Measurements from ENCODE around the gene IBA57. TPM values are rescaled to one million over a fixed set of nuclear protein-coding genes. Genes with fewer than 3 reads are reported as not detected.
A peak's percentile ranks its signal among the peaks of the same experiment; 100 is the strongest.
"Not testable (repeated sequence)": the region's sequence is repeated elsewhere in the genome, so short reads cannot be mapped to it uniquely, and the experiment has no call there.

Gene IBA57
- total and polyA plus RNA-seq, 4 experiments from 2014 or later: 1.3 to 12.0 (median 6.9) TPM

- Histone ChIP-seq H3K4me1 (ENCODE audit: insufficient read depth, low read length) (peaks cover 12% of the 10 kb centered on the region), H3K27ac (ENCODE audit: low read depth, low read length) (no peak overlapping the region), H3K27me3 (ENCODE audit: insufficient read depth, low read length) (no peaks in the 10 kb centered on the region), H3K9me3 (ENCODE audit: control insufficient read depth in 1 of 2, low read length in 2 of 2) (no peaks in the 10 kb centered on the region), H3K36me3 (ENCODE audit: insufficient read depth, low read length) (peaks cover 3% of the 10 kb centered on the region), H3K4me3 (ENCODE audit: low read length in 2 of 2) (no peak overlapping the region)
- POLR2A ChIA-PET (ENCODE audit: partially characterized antibody): no interaction called here
- intact Hi-C loops (cut with micrococcal nuclease): no loop called here
- no peaks in the 10 kb centered on the region for H3K27me3 Mint-ChIP-seq
- peak overlapping the region in 2 of 7 donors; percentile 81 to 96 for H3K27ac Mint-ChIP-seq
- CTCF ChIA-PET (ENCODE audit: partially characterized antibody): interaction anchor here (0.8 to 1.5 kb wide), 2 partner anchors 40 to 287 kb away, joined by 4 read pairs; no protein-coding TSS in a partner anchor
- peaks cover 3 to 9% of the 10 kb centered on the region in 2 donors for H3K36me3 Mint-ChIP-seq
- H3K4me3 Mint-ChIP-seq: no peak overlapping the region
- peaks cover 0 to 2% (median 0%) of the 10 kb centered on the region in 8 donors for H3K9me3 Mint-ChIP-seq
- H3K4me1 Mint-ChIP-seq: peaks cover 21 to 42% (median 31%) of the 10 kb centered on the region in 4 donors
- no peak for DNase-seq
Measured at GRCh38 chr1:228171221-228171891, 5.8 kb downstream of the IBA57 start.

DNA sequence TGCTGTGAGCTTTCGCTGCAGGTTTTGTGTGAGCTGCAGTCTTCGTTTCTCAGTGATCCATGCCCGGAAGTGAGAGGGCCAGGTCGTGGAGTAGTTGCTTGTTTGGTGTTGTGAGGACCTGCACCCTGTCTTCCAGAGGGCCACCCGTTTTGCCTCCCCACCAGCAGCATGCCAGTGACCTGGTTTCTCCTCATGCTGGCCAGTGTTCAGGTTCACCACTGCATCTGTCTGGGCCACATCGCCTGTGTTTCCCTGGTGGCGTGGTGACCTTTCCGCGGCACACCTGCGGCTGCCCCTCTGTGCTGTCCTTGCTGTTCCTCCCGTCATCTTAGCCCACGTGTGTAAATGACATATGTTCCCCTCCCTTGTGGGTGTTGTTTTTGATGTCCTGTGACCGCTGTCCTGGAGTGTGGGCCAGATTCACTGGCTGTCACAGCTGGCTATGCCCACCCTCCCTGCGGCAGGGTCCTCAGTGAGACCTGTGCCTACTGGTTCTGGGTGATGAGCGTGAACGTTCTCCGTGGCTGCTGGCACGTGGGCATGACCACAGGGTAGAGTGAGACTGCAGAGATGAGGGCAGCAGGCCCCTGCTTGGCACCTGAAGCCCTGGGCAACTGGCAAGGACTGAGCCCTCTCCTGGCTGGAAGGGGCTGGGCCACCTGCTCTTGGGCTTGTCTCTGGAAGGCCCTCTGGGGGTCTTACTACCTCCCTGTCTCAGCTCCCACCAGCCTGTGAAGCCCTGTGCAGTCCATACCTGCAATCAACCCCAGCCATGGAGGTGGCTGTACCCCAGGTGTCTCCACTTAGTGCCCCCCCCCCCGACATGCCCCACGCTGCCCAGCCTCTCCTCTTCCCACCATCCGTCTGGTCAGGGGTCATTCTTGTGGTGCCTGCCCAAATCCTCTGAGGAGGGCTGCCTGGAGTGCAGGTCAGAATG, 7.3 kb downstream of the IBA57 start:
- Mint-ChIP-seq H3K9me3 (peaks cover 0 to 2% (median 0%) of the 10 kb centered on the region in 8 donors), H3K4me1 (peaks cover 11 to 30% (median 21%) of the 10 kb centered on the region in 4 donors), H3K4me3 (no peak overlapping the region), H3K27me3 (no peaks in the 10 kb centered on the region), H3K27ac (peak overlapping the region in 6 of 7 donors; percentile 38 to 96 (median 60)), H3K36me3 (peaks cover 6 to 10% of the 10 kb centered on the region in 2 donors)
- no peaks in the 10 kb centered on the region for H3K4me1 ChIP-seq (ENCODE audit: insufficient read depth, low read length)
- no peaks in the 10 kb centered on the region for H3K9me3 ChIP-seq (ENCODE audit: control insufficient read depth in 1 of 2, low read length in 2 of 2)
- ChIA-PET CTCF (ENCODE audit: partially characterized antibody) (no interaction called here), POLR2A (ENCODE audit: partially characterized antibody) (interaction anchor here (4.9 kb wide), 1 partner anchor 8 kb away, joined by 26 read pairs; the partner anchor contains the start of gene IBA57)
- DNase-seq: no peak
- H3K27ac ChIP-seq (ENCODE audit: low read depth, low read length): peak overlapping the region; percentile 38
- intact Hi-C loops (cut with micrococcal nuclease): no loop called here
- H3K4me3 ChIP-seq (ENCODE audit: low read length in 2 of 2): no peak overlapping the region
- H3K36me3 ChIP-seq (ENCODE audit: insufficient read depth, low read length): peaks cover 3% of the 10 kb centered on the region
- H3K27me3 ChIP-seq (ENCODE audit: insufficient read depth, low read length): no peaks in the 10 kb centered on the region

- peaks cover 8 to 23% (median 16%) of the 10 kb centered on the region in 4 donors for H3K4me1 Mint-ChIP-seq
- ChIA-PET CTCF (ENCODE audit: partially characterized antibody) (interaction anchor here (1.6 kb wide), 1 partner anchor 7 kb away, joined by 6 read pairs; the partner anchor contains the start of gene IBA57), POLR2A (ENCODE audit: partially characterized antibody) (interaction anchor here (1.2 to 4.9 kb wide), 2 partner anchors 9 to 34 kb away, joined by 3 to 26 read pairs; partner anchors contain the start of genes GUK1 and IBA57)
- not testable (repeated sequence) for H3K4me1 ChIP-seq (ENCODE audit: insufficient read depth, low read length); H3K4me3 Mint-ChIP-seq; H3K4me3 ChIP-seq (ENCODE audit: low read length in 2 of 2); H3K36me3 ChIP-seq (ENCODE audit: insufficient read depth, low read length); H3K9me3 ChIP-seq (ENCODE audit: control insufficient read depth in 1 of 2, low read length in 2 of 2); H3K27me3 ChIP-seq (ENCODE audit: insufficient read depth, low read length); H3K9me3 Mint-ChIP-seq; H3K27me3 Mint-ChIP-seq
- intact Hi-C loops (cut with micrococcal nuclease): loop anchor here (1.0 kb wide), 1 partner anchor 8 kb away; no protein-coding TSS in a partner anchor
- H3K27ac ChIP-seq (ENCODE audit: low read depth, low read length): peak overlapping the region; percentile 38
- H3K27ac Mint-ChIP-seq: peak overlapping the region in 5 of 7 donors; percentile 4 to 73 (median 53)
- DNase-seq: peak in 3 of 5 donors; percentile 33 to 56 (median 36)
- H3K36me3 Mint-ChIP-seq: peaks cover 9 to 12% of the 10 kb centered on the region in 2 donors
Measured at GRCh38 chr1:228173528-228174481, 8.2 kb downstream of the IBA57 start.

DNA sequence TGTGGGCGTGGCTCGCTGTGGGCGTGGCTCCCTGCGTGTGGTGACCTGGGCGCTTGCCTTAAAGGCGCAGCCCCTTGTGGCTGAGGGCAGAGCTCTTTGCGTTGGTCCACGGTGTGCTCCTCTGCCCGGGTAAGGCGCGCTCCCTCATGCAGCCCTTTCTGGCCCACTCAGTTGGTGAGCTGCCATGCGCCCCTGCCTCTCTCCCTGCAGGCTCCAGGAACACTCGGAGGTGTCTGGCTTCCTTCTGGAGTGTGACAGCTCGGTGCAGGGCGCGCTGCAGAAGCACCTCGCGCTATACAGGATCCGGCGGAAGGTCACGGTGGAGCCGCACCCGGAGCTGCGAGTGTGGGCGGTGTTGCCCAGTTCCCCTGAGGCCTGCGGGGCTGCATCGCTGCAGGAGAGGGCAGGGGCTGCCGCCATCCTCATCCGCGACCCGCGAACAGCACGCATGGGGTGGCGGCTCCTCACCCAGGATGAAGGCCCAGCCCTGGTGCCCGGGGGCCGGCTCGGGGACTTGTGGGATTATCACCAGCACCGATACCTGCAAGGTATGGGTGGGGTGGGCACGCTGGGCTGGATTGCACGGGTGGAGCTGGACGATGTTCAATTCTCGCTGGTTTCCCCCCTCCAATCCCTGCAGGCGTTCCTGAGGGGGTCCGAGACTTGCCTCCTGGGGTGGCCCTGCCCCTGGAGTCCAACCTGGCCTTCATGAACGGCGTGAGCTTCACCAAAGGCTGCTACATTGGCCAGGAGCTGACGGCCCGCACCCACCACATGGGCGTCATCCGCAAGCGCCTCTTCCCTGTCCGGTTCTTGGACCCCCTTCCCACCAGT, 9.1 kb downstream of the IBA57 start:
- no peaks in the 10 kb centered on the region for H3K9me3 Mint-ChIP-seq
- peaks cover 6 to 14% (median 10%) of the 10 kb centered on the region in 4 donors for H3K4me1 Mint-ChIP-seq
- Histone ChIP-seq H3K9me3 (ENCODE audit: control insufficient read depth in 1 of 2, low read length in 2 of 2) (no peaks in the 10 kb centered on the region), H3K4me1 (ENCODE audit: insufficient read depth, low read length) (no peaks in the 10 kb centered on the region), H3K36me3 (ENCODE audit: insufficient read depth, low read length) (peaks cover 3% of the 10 kb centered on the region), H3K27ac (ENCODE audit: low read depth, low read length) (no peak overlapping the region), H3K27me3 (ENCODE audit: insufficient read depth, low read length) (no peaks in the 10 kb centered on the region), H3K4me3 (ENCODE audit: low read length in 2 of 2) (no peak overlapping the region)
- H3K36me3 Mint-ChIP-seq: peaks cover 6 to 8% of the 10 kb centered on the region in 2 donors
- peak in 4 of 5 donors; percentile 34 to 63 (median 50) for DNase-seq
- ChIA-PET POLR2A (ENCODE audit: partially characterized antibody) (interaction anchor here (1.2 to 4.9 kb wide), 2 partner anchors 10 to 35 kb away, joined by 3 to 26 read pairs; partner anchors contain the start of genes GUK1 and IBA57), CTCF (ENCODE audit: partially characterized antibody) (interaction anchor here (1.6 kb wide), 1 partner anchor 8 kb away, joined by 6 read pairs; the partner anchor contains the start of gene IBA57)
- H3K4me3 Mint-ChIP-seq: no peak overlapping the region
- H3K27me3 Mint-ChIP-seq: no peaks in the 10 kb centered on the region
- peak overlapping the region in 2 of 7 donors; percentile 73 to 74 for H3K27ac Mint-ChIP-seq
- intact Hi-C loops (cut with micrococcal nuclease): loop anchor here (1.0 kb wide), 1 partner anchor 8 kb away; no protein-coding TSS in a partner anchor

DNA sequence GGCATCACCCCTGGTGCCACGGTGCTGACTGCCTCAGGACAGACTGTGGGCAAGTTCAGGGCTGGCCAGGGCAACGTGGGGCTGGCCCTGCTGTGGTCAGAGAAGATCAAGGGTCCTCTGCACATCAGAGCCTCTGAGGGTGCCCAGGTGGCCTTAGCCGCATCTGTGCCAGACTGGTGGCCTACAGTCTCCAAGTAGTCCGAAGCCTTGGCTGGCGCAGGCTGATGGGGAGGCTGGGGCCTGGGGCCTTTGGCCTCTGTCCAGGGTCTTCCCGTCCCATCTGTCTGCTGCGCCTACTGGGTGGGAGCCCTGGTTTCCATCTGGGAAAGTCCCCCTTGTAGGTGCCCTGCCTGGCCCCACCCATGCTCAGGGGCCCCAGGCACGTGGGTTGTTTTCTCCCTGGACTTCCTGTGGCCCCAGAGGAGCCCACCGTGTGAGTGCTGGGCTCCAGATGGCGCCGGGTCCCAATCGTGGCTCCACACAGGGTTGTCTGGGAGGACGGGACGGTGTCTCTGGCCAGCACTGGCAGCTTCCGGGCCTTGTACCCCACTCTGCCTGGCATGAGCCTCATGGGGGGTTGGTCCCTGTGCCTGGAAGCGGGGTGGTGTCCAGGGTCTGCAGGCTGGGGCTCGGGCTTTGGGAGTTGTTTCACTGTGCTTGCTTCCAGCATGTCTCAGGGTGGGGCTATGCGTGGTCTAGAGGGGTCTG, 9.9 kb downstream of the IBA57 start:
- CTCF ChIA-PET (ENCODE audit: partially characterized antibody): interaction anchor here (1.6 to 2.5 kb wide), 2 partner anchors 9 kb away, joined by 6 to 17 read pairs; partner anchors contain the start of gene IBA57
- intact Hi-C loops (cut with micrococcal nuclease): no loop called here

More for the DNA sequence above, 9.9 kb downstream of the IBA57 start:
- Histone ChIP-seq H3K4me1 (ENCODE audit: insufficient read depth, low read length) (no peaks in the 10 kb centered on the region), H3K9me3 (ENCODE audit: control insufficient read depth in 1 of 2, low read length in 2 of 2) (no peaks in the 10 kb centered on the region), H3K27me3 (ENCODE audit: insufficient read depth, low read length) (no peaks in the 10 kb centered on the region), H3K27ac (ENCODE audit: low read depth, low read length) (no peak overlapping the region), H3K36me3 (ENCODE audit: insufficient read depth, low read length) (peaks cover 3% of the 10 kb centered on the region), H3K4me3 (ENCODE audit: low read length in 2 of 2) (no peak overlapping the region)
- DNase-seq: no peak
- POLR2A ChIA-PET (ENCODE audit: partially characterized antibody): interaction anchor here (4.9 kb wide), 1 partner anchor 10 kb away, joined by 26 read pairs; the partner anchor contains the start of gene IBA57
- Mint-ChIP-seq H3K4me1 (peaks cover 5 to 15% (median 10%) of the 10 kb centered on the region in 4 donors), H3K27me3 (no peaks in the 10 kb centered on the region), H3K27ac (peak overlapping the region in 2 of 7 donors; percentile 68 to 73), H3K9me3 (no peaks in the 10 kb centered on the region), H3K4me3 (no peak overlapping the region), H3K36me3 (peaks cover 7 to 8% of the 10 kb centered on the region in 2 donors)
